ENCODE results near the gene PALS2. TPM values are rescaled to one million over a fixed set of nuclear protein-coding genes. Genes with fewer than 3 reads are reported as not detected.
A peak's percentile ranks its signal among the peaks of the same experiment; 100 is the strongest.

The PALS2 gene
- total and polyA plus RNA-seq, 2 of the 13 experiments (the other 11 are each of a cell fraction or from before 2014, with no cell fraction given), result 3.1 to 21.9 TPM

- TF ChIP-seq ZNF451 (CRISPR knock-in tag; IDR thresholded peaks at IDR 0.05) (no peak), ZMYM2 (CRISPR knock-in tag; IDR thresholded peaks at IDR 0.05) (no peak), ZNF777 (CRISPR knock-in tag; IDR thresholded peaks at IDR 0.05) (0 out of 2 replicates have a peak, but pooled peaks have one; percentile 52), ZNF598 (CRISPR knock-in tag; IDR thresholded peaks at IDR 0.05; ENCODE audit: borderline replicate concordance) (no peak), ZBTB39 (CRISPR knock-in tag; IDR thresholded peaks at IDR 0.05) (no peak), ZNF564 (CRISPR knock-in tag; IDR thresholded peaks at IDR 0.05) (no peak), E2F5 (CRISPR knock-in tag; conservative IDR thresholded peaks at IDR 0.05) (no peak), NR2F2 (IDR thresholded peaks at IDR 0.05; ENCODE audit: borderline replicate concordance, low read depth) (no peak), CREBL2 (CRISPR knock-in tag; IDR thresholded peaks at IDR 0.05; ENCODE audit: borderline replicate concordance) (no peak), NR3C1 (CRISPR knock-in tag; IDR thresholded peaks at IDR 0.05) (no peak), ZNF30 (CRISPR knock-in tag; IDR thresholded peaks at IDR 0.05) (no peak), ZNF281 (CRISPR knock-in tag; IDR thresholded peaks at IDR 0.05; ENCODE audit: borderline replicate concordance) (no peak), SIN3B (IDR thresholded peaks at IDR 0.05; ENCODE audit: low read length) (no peak), ZNF34 (CRISPR knock-in tag; IDR thresholded peaks at IDR 0.05; ENCODE audit: borderline replicate concordance) (no peak), ZNF773 (CRISPR knock-in tag; IDR thresholded peaks at IDR 0.05; ENCODE audit: borderline replicate concordance) (peak; percentile 36; the same call in 1 of the 2 replicates), HOXA3 (CRISPR knock-in tag; IDR thresholded peaks at IDR 0.05) (no peak; the same call in 1 of the 2 replicates), AKAP8 (CRISPR knock-in tag; IDR thresholded peaks at IDR 0.05) (no peak), ZFY (CRISPR knock-in tag; IDR thresholded peaks at IDR 0.05) (peak; percentile 65), ZNF343 (CRISPR knock-in tag; IDR thresholded peaks at IDR 0.05) (no peak), ISL2 (CRISPR knock-in tag; IDR thresholded peaks at IDR 0.05) (no peak), KDM5B (CRISPR knock-in tag; IDR thresholded peaks at IDR 0.05; ENCODE audit: borderline replicate concordance) (no peak), MYPOP (CRISPR knock-in tag; IDR thresholded peaks at IDR 0.05) (no peak)
Observed at GRCh38 chr7:24573554-24574338, 494 bp downstream of the PALS2 start (continued).
